Measurements from ENCODE around the gene MYO18B. TPM values are rescaled to one million over a fixed set of nuclear protein-coding genes. Genes with fewer than 3 reads are reported as not detected.

Gene MYO18B
- total RNA-seq, 1 donor from 2014 or later: 0.17 TPM

DNA sequence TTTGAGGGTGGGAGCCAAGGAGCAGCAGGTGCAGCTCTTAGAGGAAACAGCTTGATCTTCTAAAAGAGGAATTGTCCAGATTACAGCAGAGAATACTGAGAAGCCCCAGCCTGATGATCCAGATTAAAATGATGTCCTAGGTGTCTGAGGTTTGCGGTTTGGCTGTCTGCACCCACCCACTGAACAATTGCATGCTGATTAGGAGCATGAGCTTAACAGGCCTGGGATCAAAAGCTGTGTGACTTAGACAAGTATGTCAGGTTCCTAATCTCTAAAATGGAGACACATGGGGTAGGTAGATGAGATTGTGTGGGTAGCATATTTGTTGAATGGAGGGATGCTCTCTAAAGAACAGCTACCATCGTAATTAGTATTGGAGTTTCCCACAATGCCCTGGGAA is 260.5 kb downstream of the MYO18B start:
- DNase-seq: no peak

DNA sequence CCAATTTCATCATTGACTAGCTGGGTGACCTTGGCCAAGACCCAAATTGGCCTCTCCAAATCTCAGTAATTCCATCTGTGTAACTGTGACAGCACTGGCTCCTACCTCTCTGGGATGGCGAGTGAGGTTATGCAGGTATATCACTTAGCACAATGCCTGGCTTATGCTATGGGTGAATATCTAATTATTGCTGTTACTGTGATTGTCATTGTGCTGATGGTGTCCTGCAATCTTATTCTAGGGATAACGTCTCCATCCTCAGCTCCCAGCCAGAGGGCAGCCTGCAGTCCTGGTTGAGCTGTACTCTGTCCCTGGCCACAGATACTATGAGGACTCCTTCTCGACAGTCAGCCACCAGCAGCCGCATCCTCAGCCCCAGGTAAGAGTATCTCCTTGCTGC is 262.5 kb downstream of the MYO18B start:
- DNase-seq: no peak

DNA sequence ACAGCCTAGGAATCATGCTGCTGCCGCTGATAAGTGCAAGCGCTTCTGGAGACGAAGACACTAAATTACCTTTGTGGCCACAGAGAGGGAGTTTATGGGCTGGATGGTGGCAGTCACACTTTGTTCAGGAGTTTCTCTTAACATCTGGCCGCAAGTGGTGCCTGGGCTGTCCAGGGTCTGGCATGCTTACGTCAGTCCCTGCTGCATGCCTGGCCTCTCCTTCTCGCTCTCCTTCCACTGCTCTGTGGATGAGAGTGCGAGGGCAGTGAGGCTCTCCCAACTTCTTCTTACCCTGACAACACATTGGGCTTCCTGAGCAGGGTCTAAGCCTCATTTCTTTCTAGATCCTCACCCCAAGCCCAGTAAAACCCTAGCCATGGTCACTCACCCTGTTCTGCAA is 266.6 kb downstream of the MYO18B start:
- no peak for DNase-seq

DNA sequence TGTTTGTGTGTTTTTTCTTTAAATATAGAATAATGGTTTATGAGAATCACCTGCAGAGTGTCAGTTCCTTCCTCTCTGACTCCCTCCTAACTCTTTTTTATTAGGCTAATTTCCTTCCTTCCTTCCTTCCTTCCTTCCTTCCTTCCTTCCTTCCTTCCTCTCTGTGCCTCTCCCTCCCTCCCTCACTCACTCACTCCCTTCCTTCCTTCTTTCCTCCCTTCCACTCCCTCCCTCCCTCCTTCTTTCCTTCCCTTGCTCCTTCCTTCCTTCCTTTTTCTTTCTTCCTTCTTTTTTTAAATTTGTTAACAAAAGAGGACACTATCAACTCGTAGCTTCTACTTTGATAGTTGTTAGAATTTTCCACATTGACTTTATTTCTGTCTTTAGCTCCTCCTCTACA is 274.9 kb downstream of the MYO18B start:
- no peak for DNase-seq

DNA sequence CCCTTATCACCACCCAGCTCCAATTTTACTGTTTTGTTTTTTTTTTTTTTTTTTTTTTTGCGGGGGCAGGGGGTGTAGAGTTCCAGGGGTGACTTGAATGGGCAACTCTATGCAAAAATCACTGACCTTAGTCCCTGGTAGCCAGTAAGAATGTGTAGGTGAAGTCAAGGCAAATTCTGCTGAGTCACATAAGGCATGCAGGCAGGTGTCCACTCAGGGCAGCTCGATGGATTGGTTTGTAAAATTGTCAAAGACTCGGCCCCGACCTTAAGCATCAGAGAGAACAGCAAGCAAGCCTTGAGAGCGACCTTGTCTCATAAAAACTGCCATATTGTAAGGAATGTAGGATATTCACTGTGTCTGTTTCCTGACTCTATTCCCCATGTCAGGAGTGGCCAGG is 275.9 kb downstream of the MYO18B start:
- no peak for DNase-seq

DNA sequence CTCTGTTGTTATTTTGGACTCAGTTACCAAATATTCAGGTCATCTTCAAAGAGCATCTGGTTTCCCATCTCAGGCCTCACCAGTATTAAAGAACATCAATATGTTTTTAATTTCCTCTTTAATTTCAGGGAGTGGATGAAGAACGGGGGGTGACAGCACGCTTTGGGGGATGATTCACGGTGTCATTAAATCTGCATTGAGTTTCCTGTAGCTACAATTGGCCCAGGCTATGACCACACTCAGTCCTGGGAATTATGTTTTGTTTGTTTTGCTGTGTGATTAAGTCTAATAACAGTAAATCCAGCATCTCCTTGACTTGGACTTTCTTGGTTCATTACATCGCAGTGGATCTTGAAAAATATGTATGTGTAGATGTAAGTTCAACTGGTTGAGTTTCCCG is 277.6 kb downstream of the MYO18B start:
- DNase-seq: no peak

DNA sequence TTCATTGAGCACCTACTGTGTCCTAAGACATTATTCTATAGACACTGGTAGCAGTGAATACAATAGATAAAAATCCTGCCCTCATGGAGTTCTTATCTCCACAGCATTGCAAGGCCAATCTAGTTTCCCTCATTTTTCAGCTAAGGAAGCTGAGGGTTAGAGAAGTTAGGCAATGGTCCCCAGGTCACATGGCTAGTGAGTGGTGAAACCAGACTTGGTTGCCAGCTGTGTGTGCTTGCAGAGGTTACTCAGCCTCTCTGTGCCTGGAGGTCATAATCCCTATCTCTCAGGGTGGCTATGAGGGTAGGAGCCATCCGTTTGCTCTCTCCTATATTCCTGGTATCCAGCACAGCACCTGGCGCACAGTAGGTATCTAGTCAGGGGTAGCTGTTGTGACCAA is 279.5 kb downstream of the MYO18B start:
- no peak for DNase-seq

DNA sequence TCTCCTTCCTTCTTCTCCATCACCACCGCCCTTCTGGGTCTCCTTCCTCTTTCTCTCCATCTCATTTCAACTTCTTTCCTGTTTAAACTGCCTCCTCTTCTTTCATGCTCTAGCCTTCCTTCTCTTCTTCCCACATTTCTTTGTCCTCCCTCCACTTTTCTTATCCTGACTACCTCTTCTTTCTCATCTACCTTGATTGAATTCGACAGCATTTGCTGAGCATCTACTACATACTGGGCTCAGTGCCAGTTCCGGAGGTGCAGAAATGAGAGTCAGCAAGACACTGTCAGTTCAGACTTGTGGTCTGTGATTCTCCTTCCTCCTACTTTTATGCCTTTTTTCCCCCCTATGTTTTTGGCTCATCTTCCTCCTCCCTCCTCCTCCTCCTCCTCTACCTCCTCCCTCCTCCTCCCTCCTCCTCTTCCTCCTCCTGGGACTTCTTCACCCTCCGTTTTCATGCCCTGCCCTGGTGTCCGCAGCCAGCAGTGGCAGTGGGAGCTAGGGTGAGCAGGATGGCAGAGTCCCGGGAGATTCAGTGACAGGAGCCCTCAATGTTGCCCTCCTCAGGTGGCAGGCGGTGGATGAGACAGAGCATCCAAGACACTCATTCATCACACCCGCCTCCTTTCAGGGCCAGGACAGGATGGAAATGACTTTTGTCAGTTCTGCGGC is 281.3 kb downstream of the MYO18B start:
- DNase-seq: no peak

DNA sequence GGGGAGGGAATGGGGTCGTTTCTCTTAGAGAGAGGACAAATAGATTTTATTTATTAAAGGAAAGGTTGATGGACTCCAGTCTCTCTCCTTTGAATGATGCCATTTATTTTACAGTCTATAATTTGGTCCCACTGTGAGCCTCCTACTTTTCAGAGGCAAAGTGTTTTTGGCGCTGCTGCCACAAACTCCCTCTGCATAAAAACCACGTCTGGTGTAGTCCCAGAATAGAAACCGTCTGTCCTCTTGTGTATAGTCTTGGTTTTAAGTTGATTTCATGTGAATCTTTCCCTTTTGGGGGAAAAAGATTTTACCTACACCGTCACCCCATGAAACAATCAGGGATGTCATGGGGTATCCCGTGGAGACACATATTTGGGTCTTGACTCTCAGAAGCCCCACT is 283.6 kb downstream of the MYO18B start:
- no peak for DNase-seq

DNA sequence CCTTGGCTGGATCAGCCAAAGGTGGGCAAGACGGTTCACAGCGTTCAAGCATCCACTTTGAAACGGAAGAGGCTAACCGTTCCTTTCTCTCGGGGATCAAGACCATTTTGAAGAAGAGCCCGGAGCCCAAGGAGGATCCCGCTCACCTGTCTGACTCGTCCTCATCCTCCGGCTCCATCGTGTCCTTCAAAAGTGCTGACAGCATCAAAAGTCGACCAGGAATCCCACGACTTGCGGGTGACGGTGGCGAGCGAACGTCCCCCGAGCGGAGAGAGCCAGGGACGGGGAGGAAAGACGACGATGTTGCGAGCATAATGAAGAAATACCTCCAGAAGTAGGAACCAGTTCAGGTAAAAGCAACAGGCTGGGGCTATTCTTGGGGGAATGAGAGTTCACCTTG is 285.4 kb downstream of the MYO18B start:
- DNase-seq: no peak

DNA sequence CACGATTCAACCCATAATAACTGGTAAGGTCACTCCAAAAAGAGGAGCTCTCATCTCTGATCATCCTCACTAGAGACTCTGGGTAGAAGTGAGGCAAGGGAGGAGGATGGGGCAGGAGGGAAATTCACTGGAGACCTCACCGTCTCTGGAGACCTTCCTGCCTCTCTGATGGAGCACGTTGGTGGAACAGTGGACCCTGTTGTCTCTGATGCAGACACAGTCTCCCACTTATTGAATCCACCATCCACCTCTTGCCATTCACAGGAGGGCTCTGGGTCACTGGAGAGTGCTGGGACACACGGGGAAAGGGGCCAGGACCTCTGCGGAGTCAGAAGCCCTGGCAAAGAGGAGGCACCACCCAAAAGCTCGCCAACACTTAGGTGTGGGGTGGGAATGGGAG is 289.7 kb downstream of the MYO18B start:
- DNase-seq: no peak

DNA sequence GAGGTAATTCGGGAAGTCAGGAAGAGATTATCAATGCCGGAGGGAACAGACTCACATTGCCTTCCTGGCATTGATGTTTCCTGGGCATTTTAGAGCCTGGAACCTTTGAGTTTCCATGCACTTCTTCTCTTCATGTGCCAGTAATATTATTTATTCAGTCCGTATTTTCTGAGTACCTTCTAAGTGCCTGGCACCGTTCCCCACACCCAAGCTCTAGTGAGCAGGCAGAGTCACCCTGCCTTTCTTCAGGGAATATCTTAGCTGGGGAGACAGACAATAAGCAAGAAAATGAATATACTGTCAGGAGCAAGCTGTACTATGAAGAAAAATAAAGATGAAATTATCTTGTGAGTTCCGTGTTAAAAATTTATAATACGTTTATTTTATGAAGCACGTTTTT is 291.1 kb downstream of the MYO18B start:
- no peak for DNase-seq

DNA sequence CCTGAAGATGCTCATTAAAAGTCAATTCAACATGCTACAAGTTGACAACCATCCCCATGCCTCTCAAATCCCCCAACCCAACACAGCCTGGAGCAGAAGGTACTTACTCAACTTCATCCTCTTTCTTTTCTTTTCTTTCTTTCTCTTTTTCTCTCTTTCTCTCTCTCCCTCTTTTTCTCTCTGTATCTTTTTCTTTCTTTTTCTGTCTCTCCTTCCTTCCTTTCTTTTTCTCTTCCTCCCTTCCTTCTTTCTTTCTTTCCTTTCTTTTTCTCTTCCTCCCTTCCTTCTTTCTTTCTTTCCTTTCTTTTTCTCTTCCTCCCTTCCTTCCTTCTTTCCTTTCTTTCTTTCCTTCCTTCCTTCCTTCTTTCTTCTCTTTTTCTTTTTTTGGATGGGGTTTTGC is 291.6 kb downstream of the MYO18B start:
- no peak for DNase-seq

DNA sequence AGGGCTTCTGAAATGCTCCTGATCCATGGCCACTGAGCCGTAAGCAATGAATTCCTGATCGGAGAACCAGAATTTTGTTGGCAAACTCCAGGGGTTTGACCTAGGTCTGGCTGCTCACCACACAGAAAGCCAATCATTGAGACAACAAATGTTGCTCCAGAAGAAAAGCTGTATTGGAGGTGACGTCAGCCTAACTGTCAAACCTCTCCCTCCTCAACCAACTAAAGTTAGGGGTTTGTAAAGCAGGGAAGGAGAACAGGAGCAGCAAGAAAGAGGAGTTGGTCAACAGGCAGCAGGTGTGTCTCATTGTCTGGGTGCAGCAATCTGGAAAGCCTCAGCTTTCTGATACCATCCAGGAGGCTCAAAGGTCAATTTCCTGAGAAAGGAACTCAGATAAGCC is 293.5 kb downstream of the MYO18B start:
- DNase-seq: no peak

DNA sequence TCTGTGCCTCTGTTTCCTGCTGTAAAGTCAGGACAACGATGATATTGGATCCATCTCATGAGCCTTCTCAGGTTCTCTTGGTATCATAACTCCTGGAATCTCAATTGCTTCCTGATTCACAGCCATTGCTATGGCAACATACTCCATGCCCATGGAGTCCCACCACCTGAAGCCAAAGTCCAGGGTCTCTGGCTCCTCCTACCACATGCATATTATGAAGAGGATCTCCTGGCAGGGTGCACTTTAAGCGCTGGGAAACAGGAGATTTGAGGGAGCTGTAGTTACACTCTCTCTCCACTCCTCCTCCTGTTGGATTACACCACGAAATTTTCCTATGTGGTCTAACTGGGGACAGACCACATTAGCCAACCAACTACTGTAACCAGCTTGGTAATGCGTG is 296.4 kb downstream of the MYO18B start:
- no peak for DNase-seq

DNA sequence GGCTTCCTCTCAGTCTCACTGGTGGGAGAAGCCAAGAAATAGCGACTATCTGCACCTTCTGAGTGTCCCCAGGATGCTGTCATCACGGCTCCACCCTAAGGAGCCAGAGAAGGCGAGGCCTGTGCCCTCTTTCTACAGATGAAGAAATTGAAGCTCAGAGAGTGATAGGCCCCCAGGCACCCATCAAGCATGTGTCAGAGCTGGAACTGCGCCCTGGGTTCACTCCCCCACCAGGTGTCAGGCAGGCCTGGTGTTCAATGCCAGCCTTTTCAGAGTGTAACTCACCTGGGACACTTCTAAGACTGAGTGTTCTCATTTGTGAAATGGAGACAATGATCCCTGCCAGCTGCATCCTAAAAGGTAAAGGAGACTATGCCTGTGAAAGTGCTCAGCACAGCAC is 299.9 kb downstream of the MYO18B start:
- DNase-seq: no peak

DNA sequence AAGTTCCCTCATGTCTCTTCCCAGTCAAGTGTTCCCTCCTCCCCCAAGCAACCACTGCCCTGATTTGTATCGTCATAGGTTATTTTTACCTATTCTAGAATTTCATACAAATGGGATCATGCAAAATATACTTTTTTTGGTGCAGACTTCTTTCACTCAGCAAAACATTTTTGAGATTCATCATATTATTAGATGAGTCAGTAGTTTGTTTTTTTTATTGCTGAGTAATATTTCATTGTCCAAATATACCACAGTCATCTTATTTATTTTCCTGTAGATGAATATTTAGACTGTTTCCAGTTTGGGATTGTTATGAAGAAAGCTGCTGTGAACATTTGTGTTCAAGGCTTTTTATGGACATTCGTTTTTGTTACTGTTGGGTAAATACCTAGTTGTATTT is 301.0 kb downstream of the MYO18B start:
- DNase-seq: no peak

DNA sequence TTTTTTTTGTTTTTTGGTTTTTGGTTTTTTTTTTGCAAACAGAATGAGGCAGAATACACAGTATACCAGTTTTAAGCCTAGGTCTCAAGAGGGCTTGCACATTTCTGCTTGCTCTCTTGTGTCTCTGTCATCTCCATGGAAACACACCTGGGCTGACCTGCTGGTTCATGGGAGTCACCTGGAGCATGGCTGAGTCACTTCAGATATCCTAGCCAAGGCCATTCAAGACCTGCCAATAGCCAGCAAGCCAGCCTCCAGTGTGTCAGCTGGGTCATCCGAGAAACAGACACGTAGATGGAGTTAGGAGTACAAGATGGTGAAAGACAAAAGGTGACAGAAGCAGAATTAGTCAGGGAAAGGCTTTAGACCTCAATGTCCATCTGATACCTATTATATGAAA is 303.1 kb downstream of the MYO18B start:
- no peak for DNase-seq

DNA sequence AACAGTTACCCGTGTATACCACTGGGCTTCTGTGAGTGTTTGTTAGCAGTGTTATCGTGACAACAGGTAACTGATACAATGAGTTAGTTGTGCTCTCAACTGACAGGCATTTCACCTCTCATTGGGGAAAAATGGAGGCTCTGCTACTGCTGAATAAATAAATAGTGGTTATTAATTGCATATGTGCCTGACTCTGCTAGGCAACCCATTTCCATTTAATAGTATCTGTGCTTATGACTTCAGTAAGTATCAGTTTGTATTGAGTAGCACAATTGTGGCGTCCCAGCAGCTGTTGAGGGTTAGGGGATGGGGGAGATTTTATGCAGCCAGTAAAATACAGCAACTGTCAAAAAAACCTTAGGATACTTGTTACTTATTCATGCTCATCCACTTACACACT is 303.9 kb downstream of the MYO18B start:
- DNase-seq: no peak

DNA sequence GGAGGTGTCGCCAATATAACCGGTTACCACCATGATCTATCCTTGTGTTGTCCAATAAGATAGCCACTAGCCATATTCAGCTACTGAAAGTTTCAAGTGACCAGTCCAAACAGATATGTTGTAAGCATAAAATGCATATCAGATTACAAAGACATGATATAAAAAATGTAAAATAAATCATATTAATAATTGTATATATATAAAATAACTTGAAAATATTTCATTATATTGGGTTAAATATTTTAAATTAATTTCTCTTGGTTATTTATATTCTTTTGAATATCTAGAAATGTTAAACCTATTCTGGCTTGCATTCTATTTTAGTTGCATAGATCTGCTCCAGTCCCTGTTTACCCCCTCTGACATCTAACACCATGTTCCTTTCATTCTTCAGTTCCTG is 305.5 kb downstream of the MYO18B start:
- no peak for DNase-seq

DNA sequence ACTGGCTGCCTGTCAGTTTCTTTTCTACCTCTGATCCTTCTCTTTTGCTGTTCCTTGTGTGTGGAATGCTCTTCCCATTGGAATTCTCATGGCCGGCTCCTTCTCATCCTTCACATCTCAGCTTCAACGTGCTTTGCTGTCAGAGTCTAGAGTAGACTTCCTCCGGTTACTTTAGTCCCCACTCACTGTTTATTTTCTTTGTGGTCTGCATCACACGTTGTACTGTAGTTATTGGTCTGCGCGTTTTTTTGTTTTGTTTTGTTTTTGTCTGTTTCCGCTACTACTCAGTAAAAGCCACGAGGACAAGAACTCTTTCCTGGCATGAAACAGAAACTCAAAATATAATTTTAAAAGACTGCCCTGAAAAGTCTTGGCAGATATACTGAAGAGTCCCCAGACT is 305.9 kb downstream of the MYO18B start:
- no peak for DNase-seq

DNA sequence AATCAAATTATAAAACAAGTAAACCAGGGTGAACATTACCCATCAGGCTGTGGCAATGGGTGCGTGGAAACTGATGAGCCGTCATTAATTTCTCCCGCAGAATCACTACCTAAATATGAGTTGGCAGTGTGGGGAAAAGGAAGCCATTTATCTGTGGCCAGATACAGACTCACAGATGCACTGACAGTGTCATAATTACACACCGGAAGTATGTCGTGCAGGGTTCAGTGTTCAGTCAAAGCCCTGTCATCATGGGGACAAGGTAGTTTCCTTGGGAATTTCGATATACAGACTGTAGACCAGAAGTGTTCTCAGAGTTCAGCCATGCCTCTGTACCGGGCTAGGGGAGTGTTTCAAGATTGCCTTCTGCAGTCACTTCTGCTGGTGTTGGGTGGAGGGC is 308.1 kb downstream of the MYO18B start:
- no peak for DNase-seq

DNA sequence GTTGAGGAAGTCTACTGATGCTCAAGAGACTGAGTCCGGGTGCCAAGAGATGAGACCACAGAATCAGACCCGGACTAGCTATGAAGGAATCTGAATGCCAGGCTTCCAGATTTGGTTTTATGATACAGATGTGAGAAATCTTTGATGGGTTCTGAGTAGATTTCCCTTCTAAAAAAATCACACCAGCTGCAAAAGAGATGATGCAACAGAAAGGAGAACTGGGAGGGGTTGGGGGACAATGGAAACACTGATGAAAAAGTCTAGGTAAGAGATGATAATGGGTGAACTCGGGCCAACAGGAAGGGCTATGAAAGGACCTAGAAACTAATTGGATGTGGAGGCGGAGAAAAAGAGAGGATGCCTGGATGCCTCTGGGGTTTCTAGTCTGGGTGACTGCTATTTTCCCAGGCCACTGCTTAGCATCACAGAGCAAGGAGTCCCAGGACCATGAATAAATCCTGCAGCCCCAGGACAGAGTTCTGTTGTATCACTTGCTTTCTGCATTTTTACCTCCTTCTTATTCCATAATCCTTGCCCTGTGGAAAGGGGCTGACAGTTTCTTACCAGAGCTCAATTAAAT is 311.8 kb downstream of the MYO18B start:
- no peak for DNase-seq

DNA sequence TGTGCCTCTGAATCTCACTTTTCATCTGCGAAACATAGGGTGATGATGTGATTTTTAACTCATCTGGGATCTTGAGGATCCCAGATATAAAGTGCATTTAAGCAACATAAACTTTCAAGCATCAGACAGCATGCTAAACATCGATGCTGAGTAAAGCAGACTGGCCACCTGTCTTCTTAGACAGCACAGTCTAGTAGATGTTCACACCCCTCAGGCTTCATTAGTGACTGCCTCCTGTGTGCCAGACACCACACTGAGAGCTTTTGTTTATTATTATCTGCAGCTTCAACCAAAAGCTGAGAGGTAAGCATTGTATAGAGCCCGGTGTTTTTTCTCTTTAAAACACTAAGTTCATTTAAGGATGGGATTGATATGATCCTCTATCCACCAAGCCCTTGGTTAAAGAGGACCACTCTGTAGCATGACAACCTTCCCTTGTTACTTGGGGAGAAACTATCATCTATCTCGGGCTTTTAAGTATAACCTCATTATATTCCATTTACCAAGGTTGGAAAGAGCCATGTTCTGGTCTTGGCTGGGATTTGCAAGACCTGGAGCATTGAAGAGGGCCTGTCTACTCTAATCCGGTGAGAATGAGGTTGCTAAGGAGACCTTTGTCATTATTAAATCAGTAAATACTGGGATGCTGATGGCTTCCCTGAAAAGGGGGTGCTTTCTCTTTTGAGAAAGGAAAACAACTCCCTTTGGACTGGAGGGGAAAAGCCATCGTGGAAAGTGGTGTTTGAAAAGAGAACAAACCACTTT is 313.0 kb downstream of the MYO18B start:
- no peak for DNase-seq
